ENCODE data around the gene MT1A.

DNA sequence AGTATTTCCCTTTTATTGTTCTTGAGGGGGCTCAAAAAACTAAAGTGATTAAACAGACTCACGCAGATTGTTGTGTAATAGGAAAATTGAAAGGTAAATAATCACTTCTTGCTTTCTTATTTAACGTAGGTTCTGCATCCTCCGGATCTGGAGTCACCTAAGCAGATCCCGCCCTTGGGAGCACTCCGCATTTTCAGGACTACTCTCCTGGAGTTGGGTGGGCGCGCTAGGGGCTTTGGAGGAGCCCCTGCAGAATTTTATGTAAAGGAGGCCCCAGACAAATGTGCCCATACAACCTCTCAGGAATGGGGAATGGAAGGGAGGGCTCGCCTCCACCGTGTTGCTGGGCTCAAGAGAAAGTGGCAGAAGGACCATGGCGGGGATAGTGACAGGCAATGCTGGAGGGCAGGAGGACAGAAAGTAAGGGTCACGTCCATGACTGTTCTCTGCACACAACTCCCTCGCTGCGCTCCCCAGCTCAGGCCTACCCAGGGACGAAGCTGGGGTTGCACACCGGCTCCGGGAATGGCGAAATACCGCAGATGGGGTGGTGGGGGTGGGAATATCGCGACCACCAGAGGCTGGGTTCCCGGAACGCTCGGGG is 21.8 kb upstream of the MT1A start:
- TF ChIP-seq, protein P1, sequence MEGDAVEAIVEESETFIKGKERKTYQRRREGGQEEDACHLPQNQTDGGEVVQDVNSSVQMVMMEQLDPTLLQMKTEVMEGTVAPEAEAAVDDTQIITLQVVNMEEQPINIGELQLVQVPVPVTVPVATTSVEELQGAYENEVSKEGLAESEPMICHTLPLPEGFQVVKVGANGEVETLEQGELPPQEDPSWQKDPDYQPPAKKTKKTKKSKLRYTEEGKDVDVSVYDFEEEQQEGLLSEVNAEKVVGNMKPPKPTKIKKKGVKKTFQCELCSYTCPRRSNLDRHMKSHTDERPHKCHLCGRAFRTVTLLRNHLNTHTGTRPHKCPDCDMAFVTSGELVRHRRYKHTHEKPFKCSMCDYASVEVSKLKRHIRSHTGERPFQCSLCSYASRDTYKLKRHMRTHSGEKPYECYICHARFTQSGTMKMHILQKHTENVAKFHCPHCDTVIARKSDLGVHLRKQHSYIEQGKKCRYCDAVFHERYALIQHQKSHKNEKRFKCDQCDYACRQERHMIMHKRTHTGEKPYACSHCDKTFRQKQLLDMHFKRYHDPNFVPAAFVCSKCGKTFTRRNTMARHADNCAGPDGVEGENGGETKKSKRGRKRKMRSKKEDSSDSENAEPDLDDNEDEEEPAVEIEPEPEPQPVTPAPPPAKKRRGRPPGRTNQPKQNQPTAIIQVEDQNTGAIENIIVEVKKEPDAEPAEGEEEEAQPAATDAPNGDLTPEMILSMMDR (IDR thresholded peaks at IDR 0.05), result no peak
- TF ChIP-seq POLR2AphosphoS5 (IDR thresholded peaks at IDR 0.05; ENCODE audit: low read depth, low read length), result no peak
- TF ChIP-seq, protein P2, sequence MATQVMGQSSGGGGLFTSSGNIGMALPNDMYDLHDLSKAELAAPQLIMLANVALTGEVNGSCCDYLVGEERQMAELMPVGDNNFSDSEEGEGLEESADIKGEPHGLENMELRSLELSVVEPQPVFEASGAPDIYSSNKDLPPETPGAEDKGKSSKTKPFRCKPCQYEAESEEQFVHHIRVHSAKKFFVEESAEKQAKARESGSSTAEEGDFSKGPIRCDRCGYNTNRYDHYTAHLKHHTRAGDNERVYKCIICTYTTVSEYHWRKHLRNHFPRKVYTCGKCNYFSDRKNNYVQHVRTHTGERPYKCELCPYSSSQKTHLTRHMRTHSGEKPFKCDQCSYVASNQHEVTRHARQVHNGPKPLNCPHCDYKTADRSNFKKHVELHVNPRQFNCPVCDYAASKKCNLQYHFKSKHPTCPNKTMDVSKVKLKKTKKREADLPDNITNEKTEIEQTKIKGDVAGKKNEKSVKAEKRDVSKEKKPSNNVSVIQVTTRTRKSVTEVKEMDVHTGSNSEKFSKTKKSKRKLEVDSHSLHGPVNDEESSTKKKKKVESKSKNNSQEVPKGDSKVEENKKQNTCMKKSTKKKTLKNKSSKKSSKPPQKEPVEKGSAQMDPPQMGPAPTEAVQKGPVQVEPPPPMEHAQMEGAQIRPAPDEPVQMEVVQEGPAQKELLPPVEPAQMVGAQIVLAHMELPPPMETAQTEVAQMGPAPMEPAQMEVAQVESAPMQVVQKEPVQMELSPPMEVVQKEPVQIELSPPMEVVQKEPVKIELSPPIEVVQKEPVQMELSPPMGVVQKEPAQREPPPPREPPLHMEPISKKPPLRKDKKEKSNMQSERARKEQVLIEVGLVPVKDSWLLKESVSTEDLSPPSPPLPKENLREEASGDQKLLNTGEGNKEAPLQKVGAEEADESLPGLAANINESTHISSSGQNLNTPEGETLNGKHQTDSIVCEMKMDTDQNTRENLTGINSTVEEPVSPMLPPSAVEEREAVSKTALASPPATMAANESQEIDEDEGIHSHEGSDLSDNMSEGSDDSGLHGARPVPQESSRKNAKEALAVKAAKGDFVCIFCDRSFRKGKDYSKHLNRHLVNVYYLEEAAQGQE (IDR thresholded peaks at IDR 0.05; ENCODE audit: insufficient read depth in 1 of 2, low read depth in 2 of 2, low read length in 1 of 2), result no peak
